Astrocyte of the cerebellum (primary cell): ENCODE results near the gene DIS3L2.
A peak's percentile ranks its signal among the peaks of the same experiment; 100 is the strongest.

ENCODE experiments used
- DNase-seq: peaks from one replicate; pipeline ENCODE4 v3.0.0-alpha.2; 2011; ENCODE audit warnings: low read depth
- H3K4me3 ChIP-seq: 2 replicates; pipeline ENCODE4 v1.5.1; 2011; ENCODE audit warnings: mild to moderate bottlenecking, low read depth, low read length, moderate library complexity
- CTCF ChIP-seq: IDR thresholded peaks from 2 replicates; pipeline ENCODE4 v1.5.1; 2012; ENCODE audit warnings: low read length, low read depth, moderate library complexity, mild to moderate bottlenecking; ENCODE audit errors: missing control alignments
- in situ Hi-C: cut with HindIII; loops from 2 replicates; pipeline ENCODE4 v1.10.0; 2017; ENCODE audit warnings: low sequenced_read_pairs

DIS3L2 gene

GRCh38 chr2:231929961-231930592 lies 31.4 kb upstream of the DIS3L2 start:
- H3K4me3 ChIP-seq: no peak overlapping the region
- in situ Hi-C loops: no loop called here
- DNase-seq: no peak
- TF ChIP-seq CTCF: peak; percentile 27

GRCh38 chr2:231930593-231931281 lies 30.8 kb upstream of the DIS3L2 start:
- no peak for DNase-seq
- no peak overlapping the region for H3K4me3 ChIP-seq
- no peak for TF ChIP-seq CTCF
- in situ Hi-C loops: no loop called here

- no peak overlapping the region for H3K4me3 ChIP-seq
- TF ChIP-seq CTCF: no peak
- DNase-seq: no peak
- in situ Hi-C loops: no loop called here
Observed at GRCh38 chr2:231931481-231931915, 30.0 kb upstream of the DIS3L2 start.

GRCh38 chr2:231932711-231932970 lies 28.9 kb upstream of the DIS3L2 start:
- no peak for TF ChIP-seq CTCF
- DNase-seq: no peak
- no peak overlapping the region for H3K4me3 ChIP-seq
- in situ Hi-C loops: no loop called here

- peak; percentile 19 for TF ChIP-seq CTCF
- DNase-seq: no peak
- H3K4me3 ChIP-seq: no peak overlapping the region
- in situ Hi-C loops: no loop called here
Observed at GRCh38 chr2:231932985-231933915, 28.3 kb upstream of the DIS3L2 start.

GRCh38 chr2:231933916-231934401 lies 27.6 kb upstream of the DIS3L2 start:
- in situ Hi-C loops: no loop called here
- no peak for DNase-seq
- no peak overlapping the region for H3K4me3 ChIP-seq
- TF ChIP-seq CTCF: no peak
